Stimulated activated CD4-positive, alpha-beta T cell treated with anti-CD3 and anti-CD28 coated beads, Interleukin-1b, Interleukin-23, amount 100 ng/mL, for 1 hour (primary cell): Measurements from ENCODE around the gene PRRX2.
"Not testable (repeated sequence)": the region's sequence is repeated elsewhere in the genome, so short reads cannot be mapped to it uniquely, and the experiment has no call there.

Experiments used
- DNase-seq, 2 donors: peaks; one replicate each; pipeline ENCODE4 v3.0.0-alpha.2; 2020; ENCODE audit warnings: low read depth in 2 of 2

The PRRX2 gene

GRCh38 chr9:129759319-129759718, 93.9 kb downstream of the PRRX2 start:
- DNase-seq: no peak

- DNase-seq: no peak
These were observed 94.5 kb downstream of the PRRX2 start for GRCh38 chr9:129759804-129760502.

GRCh38 chr9:129760784-129761183, 95.3 kb downstream of the PRRX2 start:
- not testable (repeated sequence) for DNase-seq

GRCh38 chr9:129761293-129761900, 96.0 kb downstream of the PRRX2 start:
- DNase-seq: no peak

- DNase-seq: no peak
These were observed 96.5 kb downstream of the PRRX2 start for GRCh38 chr9:129761901-129762369.

GRCh38 chr9:129762370-129762984, 97.0 kb downstream of the PRRX2 start:
- not testable (repeated sequence) for DNase-seq

GRCh38 chr9:129762985-129763926, 97.8 kb downstream of the PRRX2 start:
- DNase-seq: no peak

- no peak for DNase-seq
These were observed 100.4 kb downstream of the PRRX2 start for GRCh38 chr9:129765764-129766317.

- DNase-seq: no peak
These were observed 103.0 kb downstream of the PRRX2 start for GRCh38 chr9:129768486-129768885.

- no peak for DNase-seq
These were observed 104.2 kb downstream of the PRRX2 start for GRCh38 chr9:129769669-129770068.

- no peak for DNase-seq
These were observed 105.3 kb downstream of the PRRX2 start for GRCh38 chr9:129770741-129771140.
